A549 (cell line): ENCODE measurements around the gene GSTM5.

Source experiments
- CBX2 ChIP-seq: fragments of 200-600 bp; sonication (generic); IDR thresholded peaks from 2 replicates; pipeline ENCODE4 v1.6.1; 2016; ENCODE audit warnings: low read depth, mild to moderate bottlenecking, borderline replicate concordance
- EHF ChIP-seq: fragments of 250-450 bp; sonication (Bioruptor Pico); IDR thresholded peaks from 2 replicates; pipeline ENCODE4 v1.5.0; 2020; ENCODE audit warnings: mild to moderate bottlenecking
- EHMT2 ChIP-seq: fragments of 200-600 bp; sonication (generic); IDR thresholded peaks from 2 replicates; pipeline ENCODE4 v1.6.1; 2016; ENCODE audit warnings: antibody characterized with exemption, low read depth, mild to moderate bottlenecking, moderate library complexity
- FOXS1 ChIP-seq: fragments of 250-450 bp; sonication (Bioruptor Pico); IDR thresholded peaks from 2 replicates; pipeline ENCODE4 v1.5.0; 2020; ENCODE audit warnings: mild to moderate bottlenecking, moderate library complexity
- JUN ChIP-seq, 2 experiments: fragments of >200 bp; sonication (Bioruptor Twin); formaldehyde crosslinking; IDR thresholded peaks; 2 replicates in 1 of 2; 3 replicates in 1 of 2; pipeline ENCODE4 v1.6.1; 2016 to 2017
- KDM5A ChIP-seq: fragments of 200-600 bp; sonication (generic); IDR thresholded peaks from 2 replicates; pipeline ENCODE4 v1.6.1; 2016; ENCODE audit warnings: antibody characterized with exemption, mild to moderate bottlenecking
- MYC ChIP-seq: IDR thresholded peaks from 2 replicates; pipeline ENCODE4 v1.6.1; 2012; ENCODE audit warnings: mild to moderate bottlenecking, inconsistent platforms, low read length, improper control_type of control experiment, borderline replicate concordance
- NFE2L2 ChIP-seq: fragments of 150-350 bp; conservative IDR thresholded peaks from 2 replicates; pipeline ENCODE4 v1.6.1; 2014; ENCODE audit warnings: low read length
- POLR2A ChIP-seq: IDR thresholded peaks from 2 replicates; pipeline ENCODE4 v1.6.1; 2012; ENCODE audit warnings: mild to moderate bottlenecking, low read length
- RFX5 ChIP-seq: fragments of 450-650 bp; IDR thresholded peaks from 2 replicates; pipeline ENCODE4 v1.7.1; 2014; ENCODE audit warnings: antibody characterized with exemption, mild to moderate bottlenecking, moderate library complexity
- TF ChIP-seq, protein P1 (sequence below): fragments of >200 bp; sonication (Bioruptor Twin); formaldehyde crosslinking; IDR thresholded peaks from 3 replicates; pipeline ENCODE4 v1.5.1; 2016
- TF ChIP-seq, protein P2 (sequence below): fragments of >200 bp; sonication (Bioruptor Twin); formaldehyde crosslinking; IDR thresholded peaks from 3 replicates; pipeline ENCODE4 v1.6.1; 2016
- TF ChIP-seq, protein P3 (sequence below): fragments of 450-650 bp; IDR thresholded peaks from 2 replicates; pipeline ENCODE4 v1.6.1; 2014; ENCODE audit warnings: antibody characterized with exemption
- TF ChIP-seq, protein P4 (sequence below): fragments of 250-450 bp; sonication (Bioruptor Pico); IDR thresholded peaks from 2 replicates; pipeline ENCODE4 v1.5.0; 2020; ENCODE audit warnings: low read depth, mild to moderate bottlenecking, moderate library complexity

DNA sequence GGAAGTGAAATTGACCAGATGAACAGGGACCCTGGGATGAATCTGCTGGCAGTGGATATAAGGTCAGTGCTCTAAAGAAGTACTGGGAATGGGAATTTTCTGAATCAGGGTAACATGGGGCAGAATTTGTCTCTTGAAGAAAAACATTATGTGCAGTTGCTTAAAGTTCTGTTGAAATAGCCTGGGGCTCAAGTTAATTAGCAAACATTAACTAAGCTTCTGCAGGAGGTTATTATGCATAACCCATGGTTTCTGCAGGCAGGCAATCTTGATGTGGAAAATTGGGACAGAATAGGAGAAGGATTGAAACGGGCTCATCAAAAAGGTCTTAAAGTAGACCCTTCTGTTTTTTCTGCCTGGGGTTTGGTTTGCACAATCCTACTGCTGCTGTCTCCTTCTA, 14.0 kb downstream of the GSTM5 start:
- TF ChIP-seq KDM5A, result no peak
- TF ChIP-seq CBX2, result no peak
- TF ChIP-seq, protein P1, sequence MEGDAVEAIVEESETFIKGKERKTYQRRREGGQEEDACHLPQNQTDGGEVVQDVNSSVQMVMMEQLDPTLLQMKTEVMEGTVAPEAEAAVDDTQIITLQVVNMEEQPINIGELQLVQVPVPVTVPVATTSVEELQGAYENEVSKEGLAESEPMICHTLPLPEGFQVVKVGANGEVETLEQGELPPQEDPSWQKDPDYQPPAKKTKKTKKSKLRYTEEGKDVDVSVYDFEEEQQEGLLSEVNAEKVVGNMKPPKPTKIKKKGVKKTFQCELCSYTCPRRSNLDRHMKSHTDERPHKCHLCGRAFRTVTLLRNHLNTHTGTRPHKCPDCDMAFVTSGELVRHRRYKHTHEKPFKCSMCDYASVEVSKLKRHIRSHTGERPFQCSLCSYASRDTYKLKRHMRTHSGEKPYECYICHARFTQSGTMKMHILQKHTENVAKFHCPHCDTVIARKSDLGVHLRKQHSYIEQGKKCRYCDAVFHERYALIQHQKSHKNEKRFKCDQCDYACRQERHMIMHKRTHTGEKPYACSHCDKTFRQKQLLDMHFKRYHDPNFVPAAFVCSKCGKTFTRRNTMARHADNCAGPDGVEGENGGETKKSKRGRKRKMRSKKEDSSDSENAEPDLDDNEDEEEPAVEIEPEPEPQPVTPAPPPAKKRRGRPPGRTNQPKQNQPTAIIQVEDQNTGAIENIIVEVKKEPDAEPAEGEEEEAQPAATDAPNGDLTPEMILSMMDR, result no peak
- TF ChIP-seq POLR2A, result no peak
- no peak for TF ChIP-seq MYC
- TF ChIP-seq, protein P2, sequence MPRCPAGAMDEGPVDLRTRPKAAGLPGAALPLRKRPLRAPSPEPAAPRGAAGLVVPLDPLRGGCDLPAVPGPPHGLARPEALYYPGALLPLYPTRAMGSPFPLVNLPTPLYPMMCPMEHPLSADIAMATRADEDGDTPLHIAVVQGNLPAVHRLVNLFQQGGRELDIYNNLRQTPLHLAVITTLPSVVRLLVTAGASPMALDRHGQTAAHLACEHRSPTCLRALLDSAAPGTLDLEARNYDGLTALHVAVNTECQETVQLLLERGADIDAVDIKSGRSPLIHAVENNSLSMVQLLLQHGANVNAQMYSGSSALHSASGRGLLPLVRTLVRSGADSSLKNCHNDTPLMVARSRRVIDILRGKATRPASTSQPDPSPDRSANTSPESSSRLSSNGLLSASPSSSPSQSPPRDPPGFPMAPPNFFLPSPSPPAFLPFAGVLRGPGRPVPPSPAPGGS, result no peak
- no peak for TF ChIP-seq NFE2L2
- no peak for TF ChIP-seq RFX5
- no peak for TF ChIP-seq FOXS1 (CRISPR knock-in tag)
- TF ChIP-seq, protein P3, sequence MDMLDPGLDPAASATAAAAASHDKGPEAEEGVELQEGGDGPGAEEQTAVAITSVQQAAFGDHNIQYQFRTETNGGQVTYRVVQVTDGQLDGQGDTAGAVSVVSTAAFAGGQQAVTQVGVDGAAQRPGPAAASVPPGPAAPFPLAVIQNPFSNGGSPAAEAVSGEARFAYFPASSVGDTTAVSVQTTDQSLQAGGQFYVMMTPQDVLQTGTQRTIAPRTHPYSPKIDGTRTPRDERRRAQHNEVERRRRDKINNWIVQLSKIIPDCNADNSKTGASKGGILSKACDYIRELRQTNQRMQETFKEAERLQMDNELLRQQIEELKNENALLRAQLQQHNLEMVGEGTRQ, result no peak
- no peak for TF ChIP-seq EHMT2
- TF ChIP-seq JUN (IDR thresholded peaks at IDR 0.05), result no peak
- TF ChIP-seq, protein P4, sequence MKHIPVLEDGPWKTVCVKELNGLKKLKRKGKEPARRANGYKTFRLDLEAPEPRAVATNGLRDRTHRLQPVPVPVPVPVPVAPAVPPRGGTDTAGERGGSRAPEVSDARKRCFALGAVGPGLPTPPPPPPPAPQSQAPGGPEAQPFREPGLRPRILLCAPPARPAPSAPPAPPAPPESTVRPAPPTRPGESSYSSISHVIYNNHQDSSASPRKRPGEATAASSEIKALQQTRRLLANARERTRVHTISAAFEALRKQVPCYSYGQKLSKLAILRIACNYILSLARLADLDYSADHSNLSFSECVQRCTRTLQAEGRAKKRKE (CRISPR knock-in tag), result no peak
- no peak for TF ChIP-seq EHF
